IgD-negative memory B cell (primary cell): ENCODE data around the gene SART1. TPM values are rescaled to one million over a fixed set of nuclear protein-coding genes. Genes with fewer than 3 reads are reported as not detected.

Source experiments
- H3K27ac Mint-ChIP-seq, 3 donors: one replicate each; pipeline ENCODE4 v1.8.0; 2020 to 2022; ENCODE audit warnings: mild to moderate bottlenecking in 3 of 3, mixed read lengths in 3 of 3, moderate library complexity in 1 of 3
- H3K27me3 Mint-ChIP-seq: one replicate; pipeline ENCODE4 v1.8.0; 2021; ENCODE audit warnings: mixed read lengths
- H3K36me3 Mint-ChIP-seq: one replicate; pipeline ENCODE4 v1.8.0; 2020; ENCODE audit warnings: mild to moderate bottlenecking, mixed read lengths
- H3K4me1 Mint-ChIP-seq, 3 donors: one replicate each; pipeline ENCODE4 v1.8.0; 2020 to 2022; ENCODE audit warnings: mixed read lengths in 3 of 3, mild to moderate bottlenecking in 1 of 3
- H3K4me3 Mint-ChIP-seq, 4 donors: one replicate each; pipeline ENCODE4 v1.8.0; 2020 to 2022; ENCODE audit warnings: mild to moderate bottlenecking in 4 of 4, mixed read lengths in 4 of 4, moderate library complexity in 3 of 4
- H3K9me3 Mint-ChIP-seq, 3 donors: one replicate each; pipeline ENCODE4 v1.8.0; 2020 to 2021; ENCODE audit warnings: mixed read lengths in 3 of 3, mild to moderate bottlenecking in 1 of 3
- polyA plus RNA-seq: library from polyadenylated mRNA; unstranded; fragments of 300-500 nt; fragmentation: Illumina TruSeq; gene quantifications from one replicate; pipeline ENCODE4 v1.2.3, GENCODE V29; 2021

SART1 gene
- 53.1 TPM for polyA plus RNA-seq

GRCh38 chr11:65961267-65962140 is at the start of gene SART1:
Gene SART1 (plus strand): TSS chr11:65961734. CDS start chr11:65961781, 47 bp downstream.
- Mint-ChIP-seq H3K27me3 (no peaks in the 10 kb centered on the region), H3K4me1 (peaks cover 27 to 34% (median 29%) of the 10 kb centered on the region in 3 donors)

DNA sequence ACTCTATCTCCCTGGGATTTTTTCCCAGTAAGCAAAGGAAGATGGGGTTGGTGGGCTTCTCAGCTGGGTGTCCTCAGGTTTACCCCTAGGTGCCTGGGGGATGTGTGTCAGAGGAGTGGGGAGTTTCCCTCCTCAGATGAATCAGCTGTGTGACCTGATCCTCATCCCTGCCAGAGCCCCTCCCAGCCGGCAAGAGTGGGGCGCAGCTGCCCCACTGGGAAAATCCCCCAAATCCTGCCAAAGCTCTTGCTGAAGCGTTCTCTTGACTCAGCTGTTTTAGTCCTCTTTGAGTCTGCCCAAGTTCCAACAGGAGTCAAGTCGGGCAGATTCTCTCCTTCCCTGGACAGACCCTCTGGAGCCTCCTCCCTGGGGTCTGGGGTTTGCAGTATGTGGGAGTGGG is 48.7 kb upstream of the SART1 start:
- Mint-ChIP-seq H3K4me1 (peaks cover 10 to 20% (median 10%) of the 10 kb centered on the region in 3 donors), H3K27ac (peak overlapping the region in 1 of 3 donors; percentile 35), H3K36me3 (peaks cover 5% of the 10 kb centered on the region), H3K4me3 (peak overlapping the region in 1 of 4 donors; percentile 7), H3K9me3 (no peaks in the 10 kb centered on the region), H3K27me3 (peaks cover 32% of the 10 kb centered on the region)

More at GRCh38 chr11:65961267-65962140, at the start of gene SART1:
- H3K27ac Mint-ChIP-seq = peak within 1 kb of the TSS; percentile 94 to 98 (median 97)
- peaks cover 1% of the 10 kb centered on the region for H3K36me3 Mint-ChIP-seq
- H3K9me3 Mint-ChIP-seq = no peaks in the 10 kb centered on the region
- H3K4me3 Mint-ChIP-seq = peak within 1 kb of the TSS; percentile 95 to 99 (median 98)

DNA sequence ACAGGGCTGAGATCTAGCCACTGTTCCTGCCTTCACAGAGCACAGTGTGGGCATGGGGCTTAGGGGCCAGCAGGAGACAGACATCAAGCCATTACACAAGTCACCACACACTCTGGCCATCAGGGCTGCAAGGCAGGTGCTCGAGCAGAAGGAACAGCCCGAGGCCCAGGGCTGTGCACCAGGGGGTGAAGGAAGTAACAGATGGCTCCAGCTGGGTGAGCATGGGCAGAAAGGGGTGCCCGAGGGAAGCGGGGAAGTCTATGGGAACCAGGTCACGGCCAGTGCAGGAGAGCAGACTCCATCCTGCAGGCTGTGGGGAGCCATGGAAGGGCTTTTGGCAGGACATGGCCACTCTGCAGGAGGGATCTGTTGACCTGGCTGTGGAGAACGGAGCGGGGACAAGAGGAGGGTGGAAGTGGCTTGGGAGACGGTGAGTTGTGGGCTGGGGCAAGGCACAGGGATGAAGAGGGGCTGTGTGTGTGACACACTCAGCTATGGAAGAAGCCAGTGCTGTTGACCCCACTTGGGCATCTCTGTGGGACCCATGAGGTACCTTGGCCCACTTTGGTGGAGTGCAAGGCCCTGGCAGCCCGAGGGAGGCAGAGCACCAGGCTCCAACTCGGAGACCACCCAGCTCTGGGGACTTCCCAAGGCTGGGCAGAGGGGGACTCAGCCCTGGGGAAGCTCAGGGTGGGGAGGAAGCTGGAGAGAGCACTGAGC is 46.3 kb upstream of the SART1 start:
- Mint-ChIP-seq H3K27me3 (peaks cover 14% of the 10 kb centered on the region), H3K36me3 (peaks cover 5% of the 10 kb centered on the region), H3K4me3 (peak overlapping the region in 3 of 4 donors; percentile 52 to 57 (median 52)), H3K9me3 (no peaks in the 10 kb centered on the region), H3K27ac (peak overlapping the region in 1 of 3 donors; percentile 43), H3K4me1 (peaks cover 10 to 18% (median 14%) of the 10 kb centered on the region in 3 donors)

- Mint-ChIP-seq H3K27ac (no peak overlapping the region), H3K36me3 (peaks cover 5% of the 10 kb centered on the region), H3K4me1 (peaks cover 10 to 18% (median 14%) of the 10 kb centered on the region in 3 donors), H3K9me3 (no peaks in the 10 kb centered on the region), H3K4me3 (peak overlapping the region in 2 of 4 donors; percentile 52 to 57), H3K27me3 (peaks cover 9% of the 10 kb centered on the region)
Observed at GRCh38 chr11:65915821-65916251, 45.7 kb upstream of the SART1 start.

- Mint-ChIP-seq H3K36me3 (peaks cover 5% of the 10 kb centered on the region), H3K9me3 (no peaks in the 10 kb centered on the region), H3K4me3 (peak overlapping the region in 3 of 4 donors; percentile 63 to 92 (median 88)), H3K4me1 (peaks cover 10 to 18% (median 14%) of the 10 kb centered on the region in 3 donors), H3K27me3 (peaks cover 5% of the 10 kb centered on the region), H3K27ac (peak overlapping the region in 1 of 3 donors; percentile 85)
Observed at GRCh38 chr11:65916391-65916790, 45.1 kb upstream of the SART1 start.

- Mint-ChIP-seq H3K27me3 (no peaks in the 10 kb centered on the region), H3K9me3 (no peaks in the 10 kb centered on the region), H3K27ac (peak overlapping the region in 2 of 3 donors; percentile 46 to 85), H3K4me1 (peaks cover 10 to 18% (median 14%) of the 10 kb centered on the region in 3 donors), H3K36me3 (peaks cover 5% of the 10 kb centered on the region), H3K4me3 (peak overlapping the region; percentile 88 to 92 (median 89))
Observed at GRCh38 chr11:65917077-65917433, 44.5 kb upstream of the SART1 start.

DNA sequence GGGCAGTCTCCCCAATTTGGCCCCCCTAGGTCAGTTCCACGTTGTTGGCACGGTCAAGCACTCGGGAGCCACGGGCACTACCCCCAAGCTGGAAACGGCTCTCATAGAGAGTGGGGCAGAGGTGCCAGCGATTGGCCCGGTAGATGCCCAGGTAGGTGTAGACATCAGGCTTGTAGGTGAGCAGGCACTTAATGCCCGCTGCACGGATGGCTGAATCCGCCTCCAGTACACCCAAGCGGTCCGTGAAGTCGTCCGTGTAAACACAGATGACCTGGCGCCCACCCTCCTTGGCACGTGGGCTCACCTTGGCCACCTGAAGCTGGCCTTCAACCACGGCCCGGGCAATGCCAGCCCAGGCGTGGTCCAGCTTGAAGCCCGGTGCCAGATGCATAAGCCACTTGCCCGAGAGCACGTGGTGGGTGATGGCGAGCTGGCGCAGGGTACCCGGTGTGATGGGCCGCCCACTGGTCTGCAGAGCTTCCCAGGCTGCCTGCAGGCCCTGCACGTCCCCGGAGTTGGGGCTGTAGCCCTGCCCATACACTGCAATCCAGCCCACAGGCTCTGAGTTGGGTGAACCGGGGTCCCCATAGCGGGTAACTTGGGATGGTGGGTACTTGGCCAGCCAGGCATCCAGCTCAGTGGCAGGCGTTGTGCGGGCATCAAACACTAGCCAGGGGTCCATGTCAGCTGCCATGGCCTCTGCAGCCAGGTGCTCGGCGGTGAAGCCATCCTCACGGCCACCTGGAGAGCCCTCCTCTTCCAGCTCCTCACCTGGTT is 43.9 kb upstream of the SART1 start:
- H3K27me3 Mint-ChIP-seq = no peaks in the 10 kb centered on the region
- H3K9me3 Mint-ChIP-seq = no peaks in the 10 kb centered on the region
- H3K4me1 Mint-ChIP-seq = peaks cover 12 to 20% (median 14%) of the 10 kb centered on the region in 3 donors
- H3K36me3 Mint-ChIP-seq = peaks cover 7% of the 10 kb centered on the region
- H3K4me3 Mint-ChIP-seq = peak overlapping the region; percentile 88 to 97 (median 96)
- peak overlapping the region in 2 of 3 donors; percentile 78 to 95 for H3K27ac Mint-ChIP-seq

- Mint-ChIP-seq H3K4me3 (peak within 1 kb of the TSS; percentile 88 to 97 (median 96)), H3K27ac (peak within 1 kb of the TSS; percentile 83 to 98 (median 95)), H3K9me3 (no peaks in the 10 kb centered on the region), H3K4me1 (peaks cover 14 to 23% (median 15%) of the 10 kb centered on the region in 3 donors), H3K36me3 (peaks cover 8% of the 10 kb centered on the region), H3K27me3 (no peaks in the 10 kb centered on the region)
Observed at GRCh38 chr11:65918211-65919140, 43.1 kb upstream of the SART1 start, which contains the start of gene C11orf68. Gene C11orf68 (minus strand): TSS chr11:65919062. CDS start chr11:65919031, 31 bp downstream.

- H3K36me3 Mint-ChIP-seq = peaks cover 8% of the 10 kb centered on the region
- peak within 1 kb of the TSS; percentile 83 to 98 (median 95) for H3K27ac Mint-ChIP-seq
- H3K4me1 Mint-ChIP-seq = peaks cover 14 to 23% (median 15%) of the 10 kb centered on the region in 3 donors
- H3K4me3 Mint-ChIP-seq = peak within 1 kb of the TSS; percentile 88 to 97 (median 96)
- H3K9me3 Mint-ChIP-seq = no peaks in the 10 kb centered on the region
- no peaks in the 10 kb centered on the region for H3K27me3 Mint-ChIP-seq
Observed at GRCh38 chr11:65919141-65919572, 42.4 kb upstream of the SART1 start, which contains the start of gene DRAP1. Gene DRAP1 (plus strand): TSS chr11:65919426. CDS start chr11:65919502, 76 bp downstream.

DNA sequence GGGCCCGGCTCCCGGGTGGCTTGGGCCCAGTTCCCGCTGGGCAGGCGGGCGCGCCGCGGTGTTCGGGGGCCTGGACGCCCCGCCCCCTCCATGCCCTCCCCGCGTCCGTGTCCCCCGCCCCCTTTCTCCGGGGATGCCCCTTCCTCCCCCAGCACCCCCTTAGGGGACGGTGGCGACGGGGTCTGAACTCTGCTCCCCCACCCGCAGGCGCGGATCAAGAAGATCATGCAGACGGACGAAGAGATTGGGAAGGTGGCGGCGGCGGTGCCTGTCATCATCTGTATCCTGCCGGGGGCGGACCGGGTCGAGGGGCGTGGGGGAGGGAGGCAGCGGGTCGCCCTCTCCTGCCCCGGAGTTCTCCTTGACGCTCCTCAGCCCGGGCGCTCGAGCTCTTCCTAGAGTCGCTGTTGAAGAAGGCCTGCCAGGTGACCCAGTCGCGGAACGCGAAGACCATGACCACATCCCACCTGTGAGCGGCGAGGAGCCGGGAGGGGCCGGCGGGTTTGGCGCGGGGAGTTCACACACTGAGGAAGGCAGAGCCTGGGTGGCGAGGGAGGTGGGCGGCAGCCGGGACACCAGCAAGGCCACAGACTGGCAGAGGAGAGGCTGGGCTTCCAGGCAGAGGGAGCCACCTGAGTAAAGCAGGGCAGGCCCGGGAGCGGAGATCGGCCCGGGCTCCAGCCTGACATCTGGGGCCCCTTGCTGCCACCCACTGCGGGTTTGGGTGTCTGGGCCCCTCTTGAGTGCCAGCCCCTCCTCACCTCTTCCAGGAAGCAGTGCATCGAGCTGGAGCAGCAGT is 41.8 kb upstream of the SART1 start:
- H3K4me3 Mint-ChIP-seq = peak overlapping the region; percentile 88 to 97 (median 96)
- H3K27me3 Mint-ChIP-seq = no peaks in the 10 kb centered on the region
- no peaks in the 10 kb centered on the region for H3K9me3 Mint-ChIP-seq
- peaks cover 11 to 21% (median 15%) of the 10 kb centered on the region in 3 donors for H3K4me1 Mint-ChIP-seq
- H3K27ac Mint-ChIP-seq = peak overlapping the region; percentile 83 to 95 (median 92)
- peaks cover 7% of the 10 kb centered on the region for H3K36me3 Mint-ChIP-seq

DNA sequence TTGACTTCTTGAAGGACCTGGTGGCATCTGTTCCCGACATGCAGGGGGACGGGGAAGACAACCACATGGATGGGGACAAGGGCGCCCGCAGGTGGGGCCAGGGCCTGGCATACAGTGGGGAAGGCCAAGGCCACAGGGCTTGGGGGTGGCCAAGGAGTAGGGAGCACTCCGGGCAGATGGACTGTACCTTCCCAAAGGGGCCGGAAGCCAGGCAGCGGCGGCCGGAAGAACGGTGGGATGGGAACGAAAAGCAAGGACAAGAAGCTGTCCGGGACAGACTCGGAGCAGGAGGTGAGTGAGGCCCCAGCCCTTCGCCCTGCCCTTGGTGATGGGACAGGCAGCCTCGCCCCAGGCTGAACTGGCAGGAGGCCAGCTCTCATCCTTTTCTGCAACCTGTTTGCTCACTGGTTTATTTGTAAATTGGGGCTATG is 41.1 kb upstream of the SART1 start:
- Mint-ChIP-seq H3K9me3 (no peaks in the 10 kb centered on the region), H3K36me3 (peaks cover 4% of the 10 kb centered on the region), H3K27me3 (no peaks in the 10 kb centered on the region), H3K4me3 (peak overlapping the region; percentile 88 to 97 (median 96)), H3K4me1 (peaks cover 10 to 15% (median 11%) of the 10 kb centered on the region in 3 donors), H3K27ac (peak overlapping the region in 1 of 3 donors; percentile 95)

- H3K4me1 Mint-ChIP-seq = peaks cover 10 to 15% (median 11%) of the 10 kb centered on the region in 3 donors
- H3K27me3 Mint-ChIP-seq = no peaks in the 10 kb centered on the region
- H3K36me3 Mint-ChIP-seq = peaks cover 4% of the 10 kb centered on the region
- no peaks in the 10 kb centered on the region for H3K9me3 Mint-ChIP-seq
- H3K27ac Mint-ChIP-seq = no peak overlapping the region
- peak overlapping the region; percentile 81 to 97 (median 92) for H3K4me3 Mint-ChIP-seq
Observed at GRCh38 chr11:65921033-65921555, 40.4 kb upstream of the SART1 start.
